GM23248 (cell line): ENCODE data around the gene POT1. TPM values are rescaled to one million over a fixed set of nuclear protein-coding genes. Genes with fewer than 3 reads are reported as not detected.
"Not testable (repeated sequence)": the region's sequence is repeated elsewhere in the genome, so short reads cannot be mapped to it uniquely, and the experiment has no call there.

Source experiments
- DNase-seq: peaks from one replicate; pipeline ENCODE4 v3.0.0-alpha.2; 2015
- H2AFZ ChIP-seq: fragments of 200-600 bp; sonication (generic); 2 replicates; pipeline ENCODE4 v1.6.1; 2016; ENCODE audit warnings: antibody characterized with exemption
- H3F3A ChIP-seq: fragments of 200-600 bp; sonication (generic); 2 replicates; pipeline ENCODE4 v1.6.1; 2016; ENCODE audit warnings: mild to moderate bottlenecking, antibody characterized with exemption, mixed run types; ENCODE audit not compliant: insufficient read depth
- H3K27ac ChIP-seq: fragments of 200-600 bp; sonication (generic); 2 replicates; pipeline ENCODE4 v1.5.1; 2016; ENCODE audit warnings: mild to moderate bottlenecking
- H3K27me3 ChIP-seq: fragments of 200-600 bp; sonication (generic); replicated peaks from 2 replicates; pipeline ENCODE4 v1.6.1; 2016; ENCODE audit warnings: mild to moderate bottlenecking; ENCODE audit not compliant: insufficient read depth
- H3K36me3 ChIP-seq: fragments of 200-600 bp; sonication (generic); 2 replicates; pipeline ENCODE4 v1.6.1; 2016; ENCODE audit warnings: low read depth, mild to moderate bottlenecking
- H3K4me1 ChIP-seq: fragments of 200-600 bp; sonication (generic); 2 replicates; pipeline ENCODE4 v1.6.1; 2016; ENCODE audit warnings: mild to moderate bottlenecking; ENCODE audit not compliant: insufficient read depth
- H3K4me2 ChIP-seq: fragments of 200-600 bp; sonication (generic); one replicate; pipeline ENCODE4 v1.6.1; 2016; ENCODE audit warnings: mild to moderate bottlenecking; ENCODE audit not compliant: unreplicated experiment
- H3K4me3 ChIP-seq: fragments of 200-600 bp; sonication (generic); 2 replicates; pipeline ENCODE4 v1.5.1; 2016; ENCODE audit warnings: mild to moderate bottlenecking
- H3K79me2 ChIP-seq: fragments of 200-600 bp; sonication (generic); 2 replicates; pipeline ENCODE4 v1.6.1; 2016; ENCODE audit warnings: mild to moderate bottlenecking; ENCODE audit not compliant: insufficient read depth
- H3K9ac ChIP-seq: fragments of 200-600 bp; sonication (generic); 2 replicates; pipeline ENCODE4 v1.6.1; 2016; ENCODE audit warnings: mild to moderate bottlenecking
- H3K9me2 ChIP-seq: fragments of 200-600 bp; sonication (generic); 2 replicates; pipeline ENCODE4 v1.6.1; 2016; ENCODE audit warnings: mixed run types, mild to moderate bottlenecking, moderate library complexity; ENCODE audit not compliant: insufficient read depth
- H3K9me3 ChIP-seq: fragments of 200-600 bp; sonication (generic); one replicate; pipeline ENCODE4 v1.6.1; 2017; ENCODE audit warnings: low read depth
- H4K20me1 ChIP-seq: fragments of 200-600 bp; sonication (generic); 2 replicates; pipeline ENCODE4 v1.6.0; 2016; ENCODE audit not compliant: insufficient read depth
- EZH2 ChIP-seq: fragments of 200-600 bp; sonication (generic); IDR thresholded peaks from 2 replicates; pipeline ENCODE4 v1.6.1; 2018; ENCODE audit warnings: antibody characterized with exemption, mild to moderate bottlenecking; ENCODE audit not compliant: insufficient read depth, poor library complexity, severe bottlenecking
- EZH2phosphoT487 ChIP-seq: fragments of 200-600 bp; sonication (generic); IDR thresholded peaks from 2 replicates; pipeline ENCODE4 v1.6.1; 2018; ENCODE audit warnings: antibody characterized with exemption, moderate library complexity, mild to moderate bottlenecking, low read depth; ENCODE audit not compliant: insufficient read depth
- WGBS, 2 experiments: methylation state at CpG; one replicate each; pipeline ENCODE4 v1.1.6; 2015 to 2017; ENCODE audit warnings: low lambda C conversion rate in 2 of 2, low coverage in 1 of 2; ENCODE audit errors: missing lambda C conversion rate in 2 of 2; 5-methylcytosine and 5-hydroxymethylcytosine counted together
- in situ Hi-C: fragments of 300-500 bp; cut with MboI; formaldehyde crosslinking; loops from 2 replicates; pipeline ENCODE4 v1.15.0; 2020
- polyA plus RNA-seq: library from polyadenylated mRNA; unstranded; fragments of >200 nt; fragmentation: Nextera tagmentation; extraction: Ambion mirVana; gene quantifications from 2 replicates; pipeline ENCODE4 v1.2.1, GENCODE V29; 2016
- total RNA-seq: library from RNA; depleted of rRNA; stranded (reverse); fragments of >200 nt; shearing (Covaris generic); gene quantifications from 2 replicates; pipeline ENCODE4 v1.2.3, GENCODE V29; 2014; rRNA removed

The POT1 gene
- total RNA-seq (13.5 and 15.8 TPM in 2 replicates), polyA plus RNA-seq (12.5 and 14.7 TPM in 2 replicates)

GRCh38 chr7:124929467-124930172 is at the start of gene POT1:
TSS of gene POT1 (minus strand) at chr7:124929825. CDS start at chr7:124897173, 32,652 bp downstream.
- in situ Hi-C loops: no loop called here
- 0 to 1% methylated on average over 45 of the region's 45 CpGs for WGBS, 2 experiments

GRCh38 chr7:124975131-124975530 is 45.5 kb upstream of the POT1 start:
- H3K9me3 ChIP-seq, H4K20me1 ChIP-seq, H3K4me2 ChIP-seq, H3K27me3 ChIP-seq, H3F3A ChIP-seq, H3K9ac ChIP-seq, DNase-seq, H3K79me2 ChIP-seq, H2AFZ ChIP-seq, H3K36me3 ChIP-seq, H3K27ac ChIP-seq, H3K9me2 ChIP-seq, H3K4me3 ChIP-seq, in situ Hi-C loops, H3K4me1 ChIP-seq: not testable (repeated sequence)
- 5 to 6% methylated on average over 3 of the region's 3 CpGs for WGBS, 2 experiments

More at GRCh38 chr7:124929467-124930172, at the start of gene POT1:
- peak within 1 kb of the TSS; percentile 98 for H2AFZ ChIP-seq
- peak within 1 kb of the TSS; percentile 90 for H3K4me2 ChIP-seq
- H3K4me1 ChIP-seq: peaks cover 10% of the 10 kb centered on the region
- peak within 1 kb of the TSS; percentile 88 for H3K9ac ChIP-seq
- no peaks in the 10 kb centered on the region for H4K20me1 ChIP-seq
- TF ChIP-seq EZH2: no peak
- no peak for TF ChIP-seq EZH2phosphoT487
- H3F3A ChIP-seq: no peaks in the 10 kb centered on the region
- H3K4me3 ChIP-seq: peak within 1 kb of the TSS; percentile 91
- H3K27ac ChIP-seq: peak within 1 kb of the TSS; percentile 82
- H3K79me2 ChIP-seq: peaks cover 47% of the 10 kb centered on the region
- no peaks in the 10 kb centered on the region for H3K27me3 ChIP-seq
- no peaks in the 10 kb centered on the region for H3K9me2 ChIP-seq
- DNase-seq: peak; percentile 100
- no peaks in the 10 kb centered on the region for H3K36me3 ChIP-seq
- no peaks in the 10 kb centered on the region for H3K9me3 ChIP-seq

- no peak for DNase-seq
- Histone ChIP-seq H3F3A (no peaks in the 10 kb centered on the region), H3K79me2 (no peaks in the 10 kb centered on the region), H4K20me1 (no peaks in the 10 kb centered on the region), H3K36me3 (no peaks in the 10 kb centered on the region), H2AFZ (no peak overlapping the region), H3K4me1 (no peaks in the 10 kb centered on the region), H3K4me2 (no peak overlapping the region), H3K9ac (no peak overlapping the region), H3K4me3 (no peak overlapping the region), H3K27me3 (no peaks in the 10 kb centered on the region), H3K9me3 (no peaks in the 10 kb centered on the region), H3K9me2 (no peaks in the 10 kb centered on the region), H3K27ac (no peak overlapping the region)
- TF ChIP-seq EZH2phosphoT487 (no peak), EZH2 (no peak)
- 45 to 47% methylated on average over 4 of the region's 4 CpGs for WGBS, 2 experiments
- in situ Hi-C loops: no loop called here
Measured at GRCh38 chr7:124965553-124965952, 35.9 kb upstream of the POT1 start.

GRCh38 chr7:124959676-124960075 is 30.1 kb upstream of the POT1 start:
- no peaks in the 10 kb centered on the region for H3K4me1 ChIP-seq
- no peaks in the 10 kb centered on the region for H3K79me2 ChIP-seq
- no peaks in the 10 kb centered on the region for H4K20me1 ChIP-seq
- H3F3A ChIP-seq: no peaks in the 10 kb centered on the region
- no peak overlapping the region for H3K4me3 ChIP-seq
- no peaks in the 10 kb centered on the region for H3K36me3 ChIP-seq
- in situ Hi-C loops: no loop called here
- WGBS, 2 experiments: 0 to 2% methylated on average over 1 of the region's 1 CpG
- no peak overlapping the region for H3K27ac ChIP-seq
- H2AFZ ChIP-seq: no peak overlapping the region
- H3K9ac ChIP-seq: no peak overlapping the region
- no peaks in the 10 kb centered on the region for H3K27me3 ChIP-seq
- DNase-seq: no peak
- H3K9me2 ChIP-seq: no peaks in the 10 kb centered on the region
- TF ChIP-seq EZH2phosphoT487: no peak
- no peak for TF ChIP-seq EZH2
- no peak overlapping the region for H3K4me2 ChIP-seq
- H3K9me3 ChIP-seq: no peaks in the 10 kb centered on the region

GRCh38 chr7:124957952-124958351 is 28.3 kb upstream of the POT1 start:
- H3K4me1 ChIP-seq, DNase-seq, H4K20me1 ChIP-seq, H3K27ac ChIP-seq, in situ Hi-C loops, H3K4me2 ChIP-seq, H3K79me2 ChIP-seq, H2AFZ ChIP-seq, H3K9ac ChIP-seq, H3K27me3 ChIP-seq, H3F3A ChIP-seq, H3K36me3 ChIP-seq, H3K4me3 ChIP-seq, H3K9me3 ChIP-seq, H3K9me2 ChIP-seq: not testable (repeated sequence)
- WGBS, 2 experiments: 29 to 36% methylated on average over 1 of the region's 1 CpG
